HepG2 (cell line): ENCODE measurements around the gene BACH1. TPM values are rescaled to one million over a fixed set of nuclear protein-coding genes. Genes with fewer than 3 reads are reported as not detected.

ENCODE experiments used
- CTCF ChIP-seq: sonication (generic); formaldehyde crosslinking; IDR thresholded peaks from 2 replicates; pipeline ENCODE4 v1.5.0; 2020; ENCODE audit warnings: mild to moderate bottlenecking, missing genetic modification reagents, moderate library complexity
- MLXIP ChIP-seq: sonication (generic); formaldehyde crosslinking; IDR thresholded peaks from 2 replicates; pipeline ENCODE4 v1.9.0; 2021; ENCODE audit warnings: missing genetic modification reagents, borderline replicate concordance
- NFAT5 ChIP-seq: sonication (generic); formaldehyde crosslinking; IDR thresholded peaks from 2 replicates; pipeline ENCODE4 v1.4.0; 2020; ENCODE audit warnings: missing genetic modification reagents
- NPAS2 ChIP-seq: sonication (generic); formaldehyde crosslinking; IDR thresholded peaks from 2 replicates; pipeline ENCODE4 v1.8.0; 2022; ENCODE audit warnings: mild to moderate bottlenecking, missing genetic modification reagents, borderline replicate concordance
- NR2F1 ChIP-seq, 2 experiments: fragments of 450-650 bp in 1 of 2; formaldehyde crosslinking in 1 of 2; IDR thresholded peaks; 2 replicates each; pipeline versions ENCODE4 v1.5.0 to v1.6.1; 2016 to 2020; ENCODE audit warnings: mild to moderate bottlenecking in 1 of 2, missing compliant biosample characterization in 1 of 2, missing genetic modification reagents in 1 of 2, moderate library complexity in 1 of 2
- RAD21 ChIP-seq: fragments of 450-650 bp; formaldehyde crosslinking; IDR thresholded peaks from 2 replicates; pipeline ENCODE4 v1.5.0; 2020; ENCODE audit warnings: mild to moderate bottlenecking
- SMC3 ChIP-seq: IDR thresholded peaks from 2 replicates; pipeline ENCODE4 v1.6.1; 2011; ENCODE audit warnings: low read length, improper control_type of control experiment
- STAG1 ChIP-seq: sonication (generic); formaldehyde crosslinking; IDR thresholded peaks from 2 replicates; pipeline ENCODE4 v1.4.0; 2020; ENCODE audit warnings: missing genetic modification reagents
- THAP8 ChIP-seq: sonication (generic); formaldehyde crosslinking; IDR thresholded peaks from 2 replicates; pipeline ENCODE4 v1.5.1; 2020; ENCODE audit warnings: missing genetic modification reagents, mild to moderate bottlenecking, borderline replicate concordance
- ZKSCAN8 ChIP-seq: IDR thresholded peaks from 2 replicates; pipeline ENCODE4 v1.6.1; 2016; ENCODE audit warnings: borderline replicate concordance, missing genetic modification reagents, missing compliant biosample characterization
- ZMYM4 ChIP-seq: sonication (generic); formaldehyde crosslinking; IDR thresholded peaks from 2 replicates; pipeline ENCODE4 v1.8.1; 2023; ENCODE audit warnings: mild to moderate bottlenecking, missing genetic modification reagents
- ZNF281 ChIP-seq: sonication (generic); formaldehyde crosslinking; IDR thresholded peaks from 2 replicates; pipeline ENCODE4 v1.4.0; 2020; ENCODE audit warnings: missing genetic modification reagents, borderline replicate concordance
- ZNF558 ChIP-seq: sonication (generic); formaldehyde crosslinking; IDR thresholded peaks from 2 replicates; pipeline ENCODE4 v1.9.0; 2022; ENCODE audit warnings: mild to moderate bottlenecking, missing genetic modification reagents, borderline replicate concordance
- ZNF703 ChIP-seq: sonication (generic); formaldehyde crosslinking; IDR thresholded peaks from 2 replicates; pipeline ENCODE4 v1.5.1; 2020; ENCODE audit warnings: missing genetic modification reagents, mild to moderate bottlenecking, moderate library complexity, borderline replicate concordance
- polyA plus RNA-seq, 8 experiments: library from polyadenylated mRNA; depleted of rRNA in 3 of 8; stranded (reverse) in 7 of 8; unstranded in 1 of 8; fragments of >200 nt; fragmentation: Illumina TruSeq in 4 of 8; extraction: Trizol in 4 of 8; gene quantifications; 2 replicates each; pipeline versions ENCODE4 v1.2.1 to v1.2.3, GENCODE V29; 2011 to 2016; ENCODE audit warnings: low read depth in 4 of 8, missing spikeins in 1 of 8, mixed read lengths in 1 of 8; ENCODE audit not compliant: insufficient read depth in 1 of 8
- total RNA-seq, 5 experiments: library from RNA; depleted of rRNA; stranded (reverse); fragments of >200 nt; fragmentation: Illumina TruSeq; extraction: Trizol; gene quantifications; 2 replicates each; pipeline ENCODE4 v1.2.3, GENCODE V29; 2016; ENCODE audit warnings: low read depth in 1 of 5

BACH1 gene
- total and polyA plus RNA-seq, 2 of the 13 experiments (the other 11 are each of a cell fraction or from before 2014, with no cell fraction given), result 16.5 to 51.7 TPM

GRCh38 chr21:29372063-29372802 lies 73.5 kb downstream of the BACH1 start (continued):
- TF ChIP-seq NFAT5, result no peak
- TF ChIP-seq ZNF703, result no peak
- no peak for TF ChIP-seq ZNF281 (CRISPR knock-in tag)
- no peak for TF ChIP-seq THAP8
- peak; percentile 90 for TF ChIP-seq STAG1
- no peak for TF ChIP-seq MLXIP (CRISPR knock-in tag)
- TF ChIP-seq SMC3, result peak; percentile 92
- TF ChIP-seq CTCF (CRISPR knock-in tag), result peak; percentile 82
- no peak for TF ChIP-seq ZKSCAN8 (CRISPR knock-in tag)
- no peak for TF ChIP-seq NPAS2 (CRISPR knock-in tag)
- peak; percentile 69 for TF ChIP-seq RAD21 (CRISPR knock-in tag)
- TF ChIP-seq ZNF558, result no peak
- TF ChIP-seq NR2F1 (CRISPR knock-in tag; IDR thresholded peaks at IDR 0.05), result no peak
- no peak for TF ChIP-seq ZMYM4 (CRISPR knock-in tag)
